Measurements from ENCODE around the gene LRRC59.

Gene LRRC59

DNA sequence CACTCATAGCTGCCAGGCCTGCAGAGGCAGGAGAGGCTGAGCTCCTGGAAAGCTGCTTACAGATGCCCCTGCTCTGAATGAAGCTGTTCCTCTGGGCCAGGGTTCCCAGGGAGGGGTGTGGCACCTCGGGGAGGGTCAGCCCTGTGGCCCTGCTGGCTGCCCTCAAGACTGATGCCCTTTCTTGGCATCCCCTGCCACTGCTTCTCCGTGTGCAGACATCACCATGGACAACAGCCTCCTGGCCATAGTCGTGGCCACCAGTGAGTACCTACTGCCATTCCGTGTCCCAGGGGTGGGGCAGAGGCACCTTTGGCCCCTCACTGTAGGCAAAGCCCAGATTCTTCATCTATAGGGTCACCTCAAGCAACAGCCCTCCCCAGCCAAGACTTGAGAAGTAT is 33.3 kb downstream of the LRRC59 start:
- Histone ChIP-seq H3K27ac (ENCODE audit: low read length) (no peak overlapping the region), H3K4me2 (ENCODE audit: low read depth, low read length) (no peak overlapping the region), H3K4me3 (ENCODE audit: low read length) (no peak overlapping the region), H3K36me3 (replicated peaks; ENCODE audit: insufficient read depth, low read length) (no peaks in the 10 kb centered on the region), H3K9me2 (replicated peaks; ENCODE audit: insufficient read depth, low read length) (no peaks in the 10 kb centered on the region), H3K9ac (ENCODE audit: low read length) (no peak overlapping the region), H3F3A (ENCODE audit: insufficient read depth, low read length) (no peaks in the 10 kb centered on the region), H4K20me1 (ENCODE audit: insufficient read depth, low read length) (no peaks in the 10 kb centered on the region), H3K9me3 (replicated peaks; ENCODE audit: insufficient read depth, low read length) (no peaks in the 10 kb centered on the region), H3K4me1 (ENCODE audit: low read length) (no peaks in the 10 kb centered on the region), H2AFZ (ENCODE audit: low read length) (no peak overlapping the region), H3K27me3 (replicated peaks; ENCODE audit: insufficient read depth, low read length) (no peaks in the 10 kb centered on the region), H3K79me2 (ENCODE audit: low read length) (no peaks in the 10 kb centered on the region; the same call in 1 of the 2 replicates)
- DNase-seq = no peak
- TF ChIP-seq EZH2phosphoT487 (IDR thresholded peaks at IDR 0.05; ENCODE audit: low read length) = no peak
- TF ChIP-seq, protein P1, sequence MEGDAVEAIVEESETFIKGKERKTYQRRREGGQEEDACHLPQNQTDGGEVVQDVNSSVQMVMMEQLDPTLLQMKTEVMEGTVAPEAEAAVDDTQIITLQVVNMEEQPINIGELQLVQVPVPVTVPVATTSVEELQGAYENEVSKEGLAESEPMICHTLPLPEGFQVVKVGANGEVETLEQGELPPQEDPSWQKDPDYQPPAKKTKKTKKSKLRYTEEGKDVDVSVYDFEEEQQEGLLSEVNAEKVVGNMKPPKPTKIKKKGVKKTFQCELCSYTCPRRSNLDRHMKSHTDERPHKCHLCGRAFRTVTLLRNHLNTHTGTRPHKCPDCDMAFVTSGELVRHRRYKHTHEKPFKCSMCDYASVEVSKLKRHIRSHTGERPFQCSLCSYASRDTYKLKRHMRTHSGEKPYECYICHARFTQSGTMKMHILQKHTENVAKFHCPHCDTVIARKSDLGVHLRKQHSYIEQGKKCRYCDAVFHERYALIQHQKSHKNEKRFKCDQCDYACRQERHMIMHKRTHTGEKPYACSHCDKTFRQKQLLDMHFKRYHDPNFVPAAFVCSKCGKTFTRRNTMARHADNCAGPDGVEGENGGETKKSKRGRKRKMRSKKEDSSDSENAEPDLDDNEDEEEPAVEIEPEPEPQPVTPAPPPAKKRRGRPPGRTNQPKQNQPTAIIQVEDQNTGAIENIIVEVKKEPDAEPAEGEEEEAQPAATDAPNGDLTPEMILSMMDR (IDR thresholded peaks at IDR 0.05; ENCODE audit: low read length) = no peak

DNA sequence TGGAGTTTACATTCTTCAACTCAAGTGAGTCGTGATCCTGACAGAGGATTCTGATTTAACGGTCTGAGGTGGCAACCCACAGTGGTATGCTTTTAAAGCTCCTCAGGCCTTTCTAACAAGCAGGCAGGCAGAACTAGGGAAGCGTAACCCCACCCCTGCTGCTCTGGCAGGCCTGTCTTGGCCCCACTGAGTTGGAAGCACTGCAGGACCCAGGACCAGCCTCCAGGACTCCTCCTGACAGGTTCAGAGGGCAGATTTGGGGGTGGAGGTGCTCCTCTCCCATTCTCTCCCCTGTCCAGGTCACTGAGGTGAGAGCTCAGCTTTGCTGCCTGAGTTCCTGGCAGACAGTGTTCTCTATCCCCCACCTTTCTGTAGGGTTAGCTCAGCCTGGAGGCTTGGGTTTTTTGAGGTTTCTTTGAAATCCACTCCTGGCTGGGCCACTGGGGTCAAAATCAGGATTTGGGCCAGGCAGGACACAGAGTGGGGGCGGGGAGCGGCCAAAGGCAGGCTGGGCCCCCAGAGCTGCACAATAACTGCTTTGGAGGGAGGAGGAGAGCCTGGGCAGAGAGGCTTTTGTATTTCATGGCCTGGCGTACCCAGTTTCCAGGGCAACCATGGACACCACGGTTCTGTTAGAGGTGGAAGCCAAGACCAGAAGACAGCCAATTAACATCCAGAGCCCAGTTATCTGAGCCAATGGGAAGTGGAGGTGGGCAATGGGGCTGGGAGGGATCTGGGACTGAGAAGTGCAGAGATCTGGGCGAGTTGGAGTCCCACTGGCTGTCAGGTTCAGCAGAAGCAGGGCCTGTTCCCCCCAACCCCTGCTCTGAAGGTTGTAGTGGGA is 33.9 kb downstream of the LRRC59 start:
- Histone ChIP-seq H3K79me2 (ENCODE audit: low read length) (no peaks in the 10 kb centered on the region), H3K27me3 (replicated peaks; ENCODE audit: insufficient read depth, low read length) (no peaks in the 10 kb centered on the region), H3K4me1 (ENCODE audit: low read length) (no peaks in the 10 kb centered on the region), H3F3A (ENCODE audit: insufficient read depth, low read length) (no peaks in the 10 kb centered on the region), H3K9me3 (replicated peaks; ENCODE audit: insufficient read depth, low read length) (no peaks in the 10 kb centered on the region), H4K20me1 (ENCODE audit: insufficient read depth, low read length) (no peaks in the 10 kb centered on the region), H3K4me2 (ENCODE audit: low read depth, low read length) (no peak overlapping the region), H3K4me3 (ENCODE audit: low read length) (no peak overlapping the region), H3K36me3 (replicated peaks; ENCODE audit: insufficient read depth, low read length) (no peaks in the 10 kb centered on the region), H2AFZ (ENCODE audit: low read length) (no peak overlapping the region), H3K9ac (ENCODE audit: low read length) (no peak overlapping the region), H3K9me2 (replicated peaks; ENCODE audit: insufficient read depth, low read length) (no peaks in the 10 kb centered on the region), H3K27ac (ENCODE audit: low read length) (no peak overlapping the region)
- TF ChIP-seq EZH2 (optimal IDR thresholded peaks at IDR 0.05; ENCODE audit: low read depth, low read length) (no peak), EZH2phosphoT487 (IDR thresholded peaks at IDR 0.05; ENCODE audit: low read length) (no peak)
- TF ChIP-seq, protein P1 (IDR thresholded peaks at IDR 0.05; ENCODE audit: low read length) = no peak
- DNase-seq = no peak

DNA sequence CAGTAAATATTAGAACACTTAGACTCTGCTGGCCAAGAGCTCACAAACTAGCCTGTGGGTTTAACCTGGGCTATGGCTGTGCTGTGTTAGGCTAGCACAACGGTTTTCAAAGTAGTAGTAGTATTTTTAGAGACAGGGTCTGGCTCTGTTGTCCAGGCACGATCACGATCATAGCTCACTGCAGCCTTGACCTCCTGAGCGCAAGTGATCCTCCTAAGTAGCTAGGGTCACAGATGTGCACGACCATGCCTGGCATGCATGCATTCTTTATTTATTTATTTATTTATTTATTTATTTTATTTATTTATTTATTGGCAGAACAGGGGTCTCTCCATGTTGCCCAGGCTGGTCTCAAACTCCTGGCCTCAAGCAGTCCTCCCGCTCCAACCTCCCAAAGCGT is 34.7 kb downstream of the LRRC59 start:
- Histone ChIP-seq H3K36me3 (replicated peaks; ENCODE audit: insufficient read depth, low read length) (no peaks in the 10 kb centered on the region), H3K4me3 (ENCODE audit: low read length) (no peak overlapping the region), H3K9me2 (replicated peaks; ENCODE audit: insufficient read depth, low read length) (no peaks in the 10 kb centered on the region), H4K20me1 (ENCODE audit: insufficient read depth, low read length) (no peaks in the 10 kb centered on the region), H3K4me2 (ENCODE audit: low read depth, low read length) (no peak overlapping the region), H3K9me3 (replicated peaks; ENCODE audit: insufficient read depth, low read length) (no peaks in the 10 kb centered on the region), H3F3A (ENCODE audit: insufficient read depth, low read length) (no peaks in the 10 kb centered on the region), H3K79me2 (ENCODE audit: low read length) (no peaks in the 10 kb centered on the region), H2AFZ (ENCODE audit: low read length) (no peak overlapping the region), H3K9ac (ENCODE audit: low read length) (no peak overlapping the region), H3K27ac (ENCODE audit: low read length) (no peak overlapping the region), H3K4me1 (ENCODE audit: low read length) (no peaks in the 10 kb centered on the region), H3K27me3 (replicated peaks; ENCODE audit: insufficient read depth, low read length) (no peaks in the 10 kb centered on the region)
- no peak for DNase-seq
- TF ChIP-seq EZH2 (optimal IDR thresholded peaks at IDR 0.05; ENCODE audit: low read depth, low read length) (no peak), EZH2phosphoT487 (IDR thresholded peaks at IDR 0.05; ENCODE audit: low read length) (no peak)
- TF ChIP-seq, protein P1 (IDR thresholded peaks at IDR 0.05; ENCODE audit: low read length) = no peak
